ENCODE results near the gene UVRAG.
"Not testable (repeated sequence)": the region's sequence is repeated elsewhere in the genome, so short reads cannot be mapped to it uniquely, and the experiment has no call there.

UVRAG gene

DNA sequence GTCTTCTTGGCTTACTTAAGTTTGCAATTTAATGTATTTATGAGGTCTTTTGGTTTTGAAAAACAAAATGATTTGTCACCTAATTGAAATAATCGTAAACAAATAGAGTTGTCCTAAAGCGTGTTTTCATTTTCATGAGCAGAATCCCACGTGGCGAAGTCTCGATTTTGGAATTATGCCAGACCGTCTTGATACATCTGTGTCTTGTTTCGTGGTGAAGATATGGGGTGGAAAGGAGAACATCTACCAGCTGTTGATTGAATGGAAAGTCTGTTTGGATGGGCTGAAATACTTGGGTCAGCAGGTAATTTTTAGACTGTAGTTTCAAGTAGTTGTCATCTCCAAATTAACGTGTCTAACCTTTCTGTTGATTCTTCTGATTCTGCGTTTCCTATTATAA lies 64.7 kb downstream of the UVRAG start:
- DNase-seq (ENCODE audit: low spot score), result no peak

DNA sequence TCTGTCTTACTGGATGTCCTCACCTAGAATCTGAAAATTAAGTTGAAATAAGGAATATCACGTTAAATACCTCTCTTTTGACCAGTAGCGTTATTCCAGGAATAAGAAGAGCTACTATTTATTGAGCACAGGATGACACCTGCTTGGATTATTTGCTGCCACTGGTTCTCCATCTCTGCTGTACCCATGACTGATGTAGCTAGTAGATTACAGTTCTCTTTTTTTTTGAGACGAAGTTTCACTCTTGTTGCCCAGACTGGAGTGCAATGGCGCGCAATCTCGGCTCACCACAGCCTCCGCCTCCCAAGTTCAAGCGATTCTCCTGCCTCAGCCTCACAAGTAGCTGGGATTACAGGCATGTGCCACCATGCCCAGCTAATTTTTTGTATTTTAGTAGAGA lies 65.3 kb downstream of the UVRAG start:
- DNase-seq (ENCODE audit: low spot score), result not testable (repeated sequence)

DNA sequence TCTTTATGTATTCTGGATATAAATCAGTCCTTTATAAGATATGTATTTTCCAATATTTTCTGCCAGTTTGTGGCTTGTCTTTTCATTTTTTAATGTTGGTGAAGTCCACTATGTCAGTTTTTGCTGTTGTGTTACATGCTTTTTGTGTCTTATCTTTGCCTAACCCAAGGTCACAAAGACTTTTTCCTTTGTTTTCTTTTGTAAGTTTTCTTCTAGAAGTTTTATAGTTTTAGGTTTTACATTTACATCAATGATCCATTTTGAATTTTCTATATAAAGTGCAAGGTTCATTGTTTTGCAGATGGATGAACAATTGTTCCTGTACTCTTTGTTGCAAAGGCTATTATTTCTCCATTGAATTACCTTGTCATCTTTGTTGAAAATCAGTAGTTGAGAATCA lies 69.3 kb downstream of the UVRAG start:
- DNase-seq (ENCODE audit: low spot score), result no peak

DNA sequence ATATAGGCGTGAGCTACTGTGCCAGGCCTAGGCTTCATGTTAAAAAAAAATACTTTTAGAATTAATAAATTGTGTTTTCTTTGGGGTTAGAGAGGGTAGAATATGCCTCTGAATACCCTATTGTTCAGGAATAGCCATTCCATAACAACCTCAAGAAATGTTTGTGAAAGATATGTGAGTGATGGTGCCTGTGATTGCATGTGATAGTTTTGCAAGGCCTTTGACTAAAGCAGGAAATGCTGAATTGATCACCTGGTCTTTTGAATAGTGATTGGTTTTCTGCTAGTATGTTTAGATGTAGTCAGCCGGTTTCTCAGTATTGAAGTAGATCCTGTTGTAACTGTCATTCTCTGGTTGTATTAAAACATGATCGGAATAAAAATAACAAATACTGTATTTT lies 73.4 kb downstream of the UVRAG start:
- no peak for DNase-seq (ENCODE audit: low spot score)

DNA sequence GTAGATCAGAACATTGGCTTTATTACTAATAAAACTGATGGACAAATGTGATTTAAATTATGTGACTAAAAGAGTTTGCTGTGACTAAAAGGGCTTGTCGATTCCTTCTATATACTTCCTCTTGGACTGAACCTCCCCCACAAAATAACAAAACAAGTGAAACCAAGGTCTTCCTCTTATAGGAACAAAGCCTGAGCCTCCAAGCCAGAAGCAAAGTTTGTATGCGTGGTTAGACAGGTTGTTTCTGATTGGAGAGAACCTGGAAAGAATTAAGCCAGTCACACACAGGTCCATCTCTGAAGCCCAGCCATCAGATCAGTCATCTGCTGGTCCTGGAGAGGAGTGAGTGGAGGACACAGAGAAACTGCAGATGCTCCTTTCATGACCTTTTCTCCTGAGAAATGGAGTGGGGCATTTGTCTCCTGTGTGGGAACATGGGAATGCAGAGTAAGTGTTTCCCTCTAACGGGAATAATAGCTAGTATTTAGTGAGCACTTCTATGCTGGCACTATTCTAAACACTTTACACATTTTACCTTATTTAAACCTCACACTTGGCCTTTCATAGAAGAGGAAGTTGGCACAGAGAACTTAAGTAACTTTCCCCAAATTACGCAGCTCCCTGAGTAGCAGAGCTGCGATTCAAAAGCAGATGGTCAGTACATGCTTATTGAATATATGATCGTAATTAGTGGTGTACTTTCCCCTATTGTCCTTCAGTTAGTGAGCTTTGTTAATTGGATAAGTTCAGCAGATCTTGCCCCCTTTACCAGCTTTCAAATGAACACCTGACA lies 77.1 kb downstream of the UVRAG start:
- DNase-seq (ENCODE audit: low spot score), result no peak

DNA sequence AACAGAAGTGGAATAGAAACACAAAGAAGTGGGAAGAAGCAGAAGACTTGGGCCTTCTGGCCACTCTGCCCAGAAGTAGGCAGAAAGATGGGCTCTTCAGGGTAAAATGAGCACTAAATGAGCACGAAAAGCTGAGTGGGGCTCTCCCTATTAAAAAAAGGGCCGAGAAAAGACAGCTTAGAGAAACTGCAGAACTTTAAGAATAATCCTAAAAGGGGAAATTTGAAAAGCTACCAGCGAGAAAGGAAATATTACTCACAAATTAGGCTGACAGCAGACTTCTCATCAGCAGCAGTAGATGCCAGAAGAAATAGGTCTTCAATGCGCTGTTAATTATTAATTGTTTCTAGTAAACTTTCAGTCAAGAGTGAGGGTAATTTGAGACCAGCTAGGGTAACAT lies 78.2 kb downstream of the UVRAG start:
- DNase-seq (ENCODE audit: low spot score), result no peak

DNA sequence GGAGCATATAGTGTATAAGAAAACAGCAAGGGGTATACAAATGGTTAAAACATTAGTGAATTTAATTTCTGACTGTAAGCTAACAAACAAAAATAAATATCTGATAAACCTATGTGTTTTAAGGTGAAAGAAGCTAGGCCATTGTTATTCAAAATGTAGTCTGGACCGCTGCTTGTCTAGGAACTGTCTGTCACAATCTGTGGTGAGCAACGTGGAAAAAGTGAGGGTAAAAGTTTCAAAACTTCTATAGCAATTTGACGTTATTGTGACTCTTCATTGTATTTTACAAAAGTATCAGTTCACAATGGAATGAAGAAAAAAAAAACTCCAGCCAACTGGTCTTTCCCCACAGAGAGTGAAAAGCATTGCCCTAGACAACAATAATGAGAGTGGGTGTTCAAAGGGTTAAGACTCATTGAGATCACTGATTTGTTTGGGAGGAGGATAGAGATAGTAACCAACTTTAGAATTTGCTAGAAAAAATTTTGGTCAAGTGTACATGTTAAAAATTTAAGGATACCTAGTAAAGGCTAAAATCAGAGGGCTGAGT lies 79.1 kb downstream of the UVRAG start:
- DNase-seq (ENCODE audit: low spot score), result no peak

DNA sequence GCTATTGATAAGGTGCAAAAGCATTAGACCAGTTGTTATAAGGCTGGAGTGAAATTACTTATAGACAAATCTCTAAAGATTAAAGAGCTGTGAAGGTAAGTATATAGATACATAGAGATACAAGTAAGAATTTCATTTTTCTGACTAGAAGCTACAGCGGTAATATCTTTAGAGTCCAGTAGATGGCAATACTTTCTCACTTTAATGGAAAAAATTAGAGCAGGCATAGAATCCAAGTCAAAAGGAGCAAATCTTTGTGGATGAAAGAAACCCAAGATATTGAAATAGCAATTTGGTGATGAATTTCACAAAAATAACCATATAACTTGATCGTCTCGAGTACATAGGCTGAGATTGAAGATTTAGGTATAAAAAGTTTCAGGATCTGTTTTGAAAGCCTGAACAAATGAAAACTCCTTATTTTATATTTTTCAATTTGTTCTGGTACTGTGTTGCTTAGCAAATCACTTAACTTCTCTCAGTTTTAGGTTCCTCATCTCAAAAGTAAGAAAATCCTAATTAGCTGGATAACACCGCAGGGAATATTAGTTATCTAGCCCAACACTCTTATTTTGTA lies 81.9 kb downstream of the UVRAG start:
- DNase-seq (ENCODE audit: low spot score), result peak; percentile 57

DNA sequence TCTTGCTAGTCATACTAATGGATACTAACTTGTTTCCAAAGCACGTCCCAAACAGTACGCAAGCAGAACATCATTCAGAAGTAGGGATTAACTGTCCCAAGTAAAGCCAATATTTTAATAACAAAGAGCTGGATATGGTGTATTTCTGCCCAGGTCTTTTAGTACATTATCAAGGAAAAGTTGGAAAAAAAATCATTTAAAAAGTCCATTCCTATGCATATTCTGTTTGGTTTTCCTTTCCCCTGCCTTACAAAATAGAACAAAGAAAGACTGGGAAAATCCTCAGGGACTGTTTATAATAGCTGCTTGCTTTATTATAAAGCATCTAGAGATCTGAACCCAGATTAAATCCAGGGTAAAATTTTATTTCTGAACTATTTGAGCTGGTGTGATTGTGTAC lies 83.9 kb downstream of the UVRAG start:
- no peak for DNase-seq (ENCODE audit: low spot score)

DNA sequence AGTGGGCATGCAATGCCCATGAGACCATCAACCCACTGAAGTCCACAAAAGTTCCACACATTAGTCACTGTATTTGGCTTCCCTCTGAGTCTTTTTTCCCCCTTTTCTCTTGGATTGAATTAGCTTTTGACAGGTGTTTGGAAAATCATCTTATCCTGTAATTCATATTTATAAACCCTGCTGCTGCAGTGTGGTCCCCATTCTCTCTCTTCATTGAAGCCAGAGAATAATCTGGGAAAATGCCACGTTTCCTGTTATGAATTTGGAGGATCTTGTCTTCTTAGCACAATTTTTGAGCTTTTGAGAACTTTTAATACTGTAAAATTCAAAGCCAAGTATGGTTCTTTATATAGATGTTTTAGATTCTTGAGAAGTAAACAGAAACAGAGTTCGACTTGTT lies 84.8 kb downstream of the UVRAG start:
- no peak for DNase-seq (ENCODE audit: low spot score)

DNA sequence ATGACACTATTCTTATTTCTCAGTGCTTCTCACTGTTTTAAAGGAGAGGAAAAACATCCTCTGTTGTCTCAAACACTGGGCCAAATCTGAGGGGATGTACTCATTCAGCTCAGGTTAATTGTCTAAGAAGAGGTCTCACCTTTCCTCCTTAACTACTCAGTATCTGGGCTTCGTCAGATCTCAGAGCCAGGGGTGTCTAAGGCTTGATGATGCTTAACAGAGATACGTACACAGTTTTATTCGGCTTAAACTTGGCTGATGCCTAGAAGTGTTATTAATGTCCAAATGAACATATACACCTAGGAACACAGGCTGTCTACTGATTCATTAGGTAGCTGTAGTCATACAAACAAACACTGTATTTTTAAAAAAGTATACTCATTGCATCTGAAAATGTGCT lies 85.8 kb downstream of the UVRAG start:
- DNase-seq (ENCODE audit: low spot score), result no peak

DNA sequence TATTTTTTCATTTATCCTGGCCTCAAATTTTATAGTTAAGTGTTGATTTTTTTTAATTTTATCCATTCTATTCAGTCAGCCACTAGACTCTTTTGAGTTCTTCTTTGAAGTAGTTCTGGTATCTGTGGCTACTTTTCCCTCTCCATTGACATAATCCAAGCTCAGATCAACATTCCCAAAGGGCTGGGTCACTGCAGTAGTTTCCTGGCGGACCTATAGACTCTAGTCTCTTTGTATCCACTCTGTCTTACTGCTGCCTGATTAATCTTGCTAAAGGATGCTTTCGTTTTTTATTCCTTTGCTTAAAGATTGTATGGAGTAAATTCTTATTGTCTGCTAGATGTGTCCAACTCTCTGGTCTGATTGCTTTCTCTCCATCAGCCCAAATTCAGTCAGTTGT lies 87.6 kb downstream of the UVRAG start:
- DNase-seq (ENCODE audit: low spot score), result no peak

DNA sequence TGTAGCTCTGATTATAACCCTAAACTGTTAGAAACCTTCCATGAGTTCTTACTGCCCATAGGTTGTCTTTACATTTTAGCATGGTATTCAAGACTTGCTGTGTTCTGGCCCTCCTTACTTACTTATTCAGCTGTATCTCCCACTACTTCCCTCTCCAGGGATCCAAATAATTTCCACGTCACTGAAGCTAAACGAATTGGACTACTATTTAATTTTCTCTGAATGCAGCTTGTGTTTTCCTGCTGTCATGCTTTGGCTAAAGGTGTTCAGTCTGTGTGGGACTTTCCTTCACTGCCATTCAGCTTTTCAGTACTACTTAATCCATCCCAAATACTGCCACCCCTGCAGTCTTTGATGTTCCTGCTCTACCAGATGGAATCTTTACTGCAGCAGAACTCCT lies 88.3 kb downstream of the UVRAG start:
- no peak for DNase-seq (ENCODE audit: low spot score)

DNA sequence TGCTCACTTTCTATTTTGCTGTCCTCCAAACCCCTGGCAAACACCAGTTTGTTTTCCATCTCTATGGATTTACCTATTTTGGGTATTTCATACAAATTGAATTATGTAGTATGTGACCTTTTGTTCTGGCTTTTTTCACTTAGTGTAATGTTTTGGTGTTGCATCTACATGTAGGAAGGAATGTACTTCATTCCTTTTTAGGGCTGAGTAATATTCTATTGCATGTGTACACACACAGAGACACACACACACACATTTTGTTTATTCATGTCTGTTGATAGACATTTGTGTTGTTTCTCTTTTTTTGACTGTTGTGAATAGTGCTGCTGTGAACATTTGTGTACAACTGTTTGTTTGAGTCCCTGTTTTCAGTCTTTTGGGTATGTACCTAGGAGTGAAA lies 90.4 kb downstream of the UVRAG start:
- DNase-seq (ENCODE audit: low spot score), result no peak

DNA sequence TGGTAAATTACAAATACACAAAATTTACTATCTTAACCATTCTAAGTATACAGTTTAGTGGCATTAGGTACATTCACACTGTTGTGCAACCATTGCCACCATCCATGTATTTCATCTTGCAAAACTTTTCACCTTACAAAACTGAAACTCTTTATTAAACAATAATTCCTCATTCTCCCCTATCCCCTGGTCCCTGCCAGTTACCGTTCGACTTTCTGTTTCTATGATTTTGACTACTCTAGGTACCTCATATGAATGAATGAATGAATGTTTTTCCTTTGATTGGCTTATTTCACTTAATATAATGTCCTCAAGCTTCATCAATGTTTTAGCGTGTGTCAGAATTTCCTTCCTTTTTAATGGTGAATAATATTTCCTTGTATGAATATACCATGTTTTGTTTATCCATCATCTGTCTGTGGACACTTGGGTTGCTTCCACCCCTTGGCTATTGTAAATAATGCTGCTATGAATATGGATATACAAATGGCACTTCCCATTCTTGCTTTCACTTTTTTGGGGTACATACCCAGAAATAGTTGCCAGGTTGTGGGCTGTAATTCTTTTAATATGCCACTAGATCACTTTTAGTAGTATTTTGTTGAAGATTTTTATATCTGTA lies 93.0 kb downstream of the UVRAG start:
- DNase-seq (ENCODE audit: low spot score), result no peak

DNA sequence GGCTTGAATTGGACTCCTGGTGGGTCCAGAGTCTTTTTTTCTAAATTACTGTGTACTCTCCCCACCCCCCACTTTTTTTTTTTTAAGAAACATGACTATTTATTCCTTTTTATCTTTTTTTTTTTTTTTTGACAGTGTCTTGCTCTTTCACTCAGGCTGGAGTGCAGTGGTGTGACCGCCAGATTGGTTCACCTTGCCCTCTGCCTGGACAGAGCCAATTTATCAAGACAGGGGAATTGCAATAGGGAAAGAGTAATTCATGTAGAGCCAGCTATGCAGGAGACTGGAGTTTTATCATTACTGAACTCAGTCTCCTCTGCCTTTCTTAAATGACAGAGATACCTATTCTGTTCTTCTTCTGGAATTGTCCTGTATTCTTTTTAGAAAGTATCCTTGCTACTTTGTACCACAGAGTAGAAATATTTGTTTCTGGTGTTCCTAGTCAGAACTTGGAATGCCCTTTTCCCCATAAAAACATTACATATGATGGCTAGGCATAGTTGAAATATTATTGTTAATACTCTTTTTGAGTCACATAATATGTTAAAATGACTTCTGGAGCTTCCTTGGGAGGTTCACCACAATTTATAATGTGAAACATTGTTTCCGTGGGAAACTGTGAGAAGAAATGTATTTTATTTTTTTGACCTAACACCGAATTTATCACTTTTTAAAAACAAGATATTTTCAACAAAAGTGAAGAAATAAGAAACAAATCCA lies 95.6 kb downstream of the UVRAG start:
- DNase-seq (ENCODE audit: low spot score), result no peak

DNA sequence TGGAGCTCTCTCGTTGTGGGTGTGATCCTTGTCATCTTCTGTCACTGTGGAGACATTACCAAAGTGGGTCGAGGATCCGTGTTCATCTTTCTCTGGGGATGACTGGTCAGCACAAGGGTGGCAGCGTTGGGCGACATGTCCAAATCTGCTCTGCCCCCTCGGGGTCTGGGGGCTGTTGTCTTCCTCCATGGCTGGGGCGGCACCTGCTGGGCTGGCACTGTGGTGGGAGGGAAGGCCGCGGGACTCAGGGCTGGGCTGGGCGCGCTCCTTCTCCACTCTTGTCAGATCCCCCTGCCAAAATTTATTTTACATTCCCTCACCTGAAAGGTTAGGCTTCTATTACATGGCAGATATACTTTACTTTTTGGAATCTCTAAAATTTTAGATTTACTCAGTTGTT lies 96.4 kb downstream of the UVRAG start:
- DNase-seq (ENCODE audit: low spot score), result no peak

DNA sequence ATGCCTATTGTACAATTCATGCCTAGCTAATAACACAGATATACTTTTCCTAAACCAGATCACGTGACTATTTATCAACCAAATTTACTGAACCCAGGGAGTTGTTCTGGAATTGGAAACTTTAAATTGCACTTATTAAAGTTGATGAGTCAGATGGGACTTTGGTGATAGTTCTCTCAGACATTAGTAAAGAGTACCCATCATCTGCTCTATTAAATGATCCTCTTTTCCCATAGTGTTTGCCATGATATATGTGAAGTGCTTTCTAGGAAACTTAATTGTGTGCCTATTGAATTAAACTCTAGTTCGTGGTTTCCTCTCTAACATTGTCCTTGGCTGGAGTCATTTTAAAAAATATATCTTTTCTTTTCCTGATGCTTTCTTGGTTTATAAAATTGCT lies 99.0 kb downstream of the UVRAG start:
- DNase-seq (ENCODE audit: low spot score), result no peak

DNA sequence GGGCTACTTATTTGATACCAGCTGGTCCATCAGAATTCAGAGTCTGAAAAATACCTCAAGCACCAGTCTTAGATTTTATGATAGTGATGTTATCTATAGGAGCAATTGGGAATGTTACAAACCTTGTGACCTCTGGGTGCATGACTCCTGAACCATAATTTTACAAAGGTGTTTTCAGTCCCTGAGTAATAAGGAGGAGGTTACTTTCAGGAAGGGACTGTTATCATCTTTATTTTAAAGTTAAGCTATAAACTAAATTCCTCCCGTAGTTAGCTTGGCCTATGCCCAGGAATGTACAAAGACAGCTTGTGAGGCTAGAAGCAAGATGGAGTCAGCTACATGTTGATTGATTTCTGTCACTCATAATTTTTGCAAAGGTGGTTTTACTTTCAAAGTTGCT lies 101.9 kb downstream of the UVRAG start:
- DNase-seq (ENCODE audit: low spot score), result no peak

DNA sequence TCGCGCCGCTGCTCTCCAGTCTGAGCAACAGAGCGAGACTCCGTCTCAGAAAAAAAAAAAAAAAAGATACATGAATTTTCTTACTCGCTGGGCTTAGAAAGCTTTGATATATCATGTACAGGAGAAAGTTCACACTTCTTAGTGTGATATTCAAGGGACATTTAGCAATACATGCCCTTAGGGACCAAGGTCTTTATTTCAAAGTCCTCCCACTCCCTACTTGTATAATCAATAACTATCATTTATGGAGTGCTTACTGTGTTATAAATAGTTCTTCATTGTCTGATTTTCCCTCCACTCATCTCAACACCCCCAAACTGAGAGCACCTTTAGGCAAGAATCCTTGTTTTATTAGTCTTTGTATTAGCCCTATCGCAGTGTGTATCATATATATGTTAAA lies 103.3 kb downstream of the UVRAG start:
- DNase-seq (ENCODE audit: low spot score), result no peak

DNA sequence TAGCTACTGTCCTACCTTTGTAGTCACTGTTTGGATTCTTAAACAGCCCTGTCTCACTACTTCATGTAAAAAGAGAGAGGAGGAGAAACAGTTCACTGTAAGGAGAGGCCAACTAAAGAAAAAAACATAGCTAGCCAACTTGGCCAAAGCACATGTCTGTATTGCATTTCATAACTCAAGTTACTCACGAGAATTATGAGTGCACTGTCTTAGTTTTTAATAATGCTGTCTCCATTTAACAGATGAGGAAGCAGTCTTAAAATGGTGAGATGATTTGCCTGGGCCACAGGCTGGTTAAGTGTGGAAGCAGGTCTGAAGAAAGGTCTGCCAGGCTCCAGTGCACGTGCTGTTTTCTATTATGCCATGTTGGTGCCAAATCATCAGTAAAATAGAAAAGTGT lies 104.5 kb downstream of the UVRAG start:
- DNase-seq (ENCODE audit: low spot score), result no peak

DNA sequence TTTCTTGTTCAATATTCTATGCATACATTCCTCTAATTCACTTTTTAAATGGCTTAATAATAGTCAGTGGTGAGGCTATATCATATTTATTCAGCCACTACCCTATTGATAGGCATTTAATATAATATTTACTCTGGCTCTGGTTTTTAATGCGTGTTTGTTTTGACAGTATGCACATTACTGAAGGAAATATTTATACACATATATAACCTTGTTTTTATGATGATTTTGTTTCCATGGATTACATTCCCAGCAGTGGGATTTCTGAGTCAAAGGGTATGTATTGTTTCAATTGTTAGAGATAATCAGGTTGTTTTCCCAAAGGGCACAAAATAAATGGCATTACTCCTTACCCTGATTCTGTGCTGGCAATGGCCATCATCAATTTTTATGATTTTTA lies 105.8 kb downstream of the UVRAG start:
- no peak for DNase-seq (ENCODE audit: low spot score)

DNA sequence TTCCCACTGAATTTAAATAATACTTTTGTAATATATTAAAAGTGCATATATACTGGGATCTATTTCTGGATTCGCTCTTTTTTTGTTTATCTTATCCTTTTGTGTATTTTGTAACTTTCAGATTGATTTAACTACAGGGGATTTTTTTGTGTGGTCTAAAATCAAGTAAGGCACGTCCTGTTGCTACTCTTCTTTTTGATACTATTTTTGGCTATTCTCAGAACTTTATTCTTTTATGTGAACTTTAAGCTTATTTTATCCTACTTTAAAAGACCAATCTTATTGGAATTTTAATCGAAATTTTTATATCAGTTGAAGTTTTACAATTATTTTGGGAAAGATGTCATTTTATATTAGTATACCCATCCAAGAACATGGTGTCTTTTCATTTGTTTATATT lies 106.8 kb downstream of the UVRAG start:
- no peak for DNase-seq (ENCODE audit: low spot score)

Data from AG08395 (cell line).